ENCODE results near the gene ACAA2.

GRCh38 chr18:49819071-49819662 is 5.8 kb upstream of the ACAA2 start:
- no peak for TF ChIP-seq CTCF (IDR thresholded peaks at IDR 0.05)
- no peak for TF ChIP-seq EP300 (IDR thresholded peaks at IDR 0.05)
- TF ChIP-seq POLR2A (IDR thresholded peaks at IDR 0.05) = no peak
